ENCODE data around the gene PSPH.
"Not testable (repeated sequence)": the region's sequence is repeated elsewhere in the genome, so short reads cannot be mapped to it uniquely, and the experiment has no call there.

Gene PSPH

GRCh38 chr7:56062382-56062781, 11.1 kb upstream of the PSPH start:
- DNase-seq = no peak

- DNase-seq = no peak
Measured at GRCh38 chr7:56053993-56054392, 2.7 kb upstream of the PSPH start.

GRCh38 chr7:56053379-56053778, 2.1 kb upstream of the PSPH start:
- no peak for DNase-seq

- no peak for DNase-seq
Measured at GRCh38 chr7:56051053-56051338, 248 bp downstream of the PSPH start.

GRCh38 chr7:56048763-56049162, 2.5 kb downstream of the PSPH start:
- not testable (repeated sequence) for DNase-seq

- no peak for DNase-seq
Measured at GRCh38 chr7:56048245-56048644, 3.0 kb downstream of the PSPH start.

GRCh38 chr7:56047446-56048116, 3.7 kb downstream of the PSPH start:
- DNase-seq = not testable (repeated sequence)

GRCh38 chr7:56046721-56047445, 4.4 kb downstream of the PSPH start:
- DNase-seq = no peak

GRCh38 chr7:56045758-56046157, 5.5 kb downstream of the PSPH start:
- DNase-seq = not testable (repeated sequence)

GRCh38 chr7:56040730-56041129, 10.5 kb downstream of the PSPH start:
- no peak for DNase-seq

- DNase-seq = peak; percentile 67
Measured at GRCh38 chr7:56033671-56034432, 17.4 kb downstream of the PSPH start.

- not testable (repeated sequence) for DNase-seq
Measured at GRCh38 chr7:56032578-56032977, 18.7 kb downstream of the PSPH start.

- not testable (repeated sequence) for DNase-seq
Measured at GRCh38 chr7:56031556-56031955, 19.7 kb downstream of the PSPH start.

- no peak for DNase-seq
Measured at GRCh38 chr7:56030340-56030739, 20.9 kb downstream of the PSPH start.

- DNase-seq = no peak
Measured at GRCh38 chr7:56028942-56029630, 22.2 kb downstream of the PSPH start.

- no peak for DNase-seq
Measured at GRCh38 chr7:56026538-56026937, 24.7 kb downstream of the PSPH start.

- DNase-seq = no peak
Measured at GRCh38 chr7:56023500-56023899, 27.7 kb downstream of the PSPH start.

GRCh38 chr7:56019501-56019900, 31.7 kb downstream of the PSPH start:
- DNase-seq = no peak

GRCh38 chr7:56017015-56017414, 34.2 kb downstream of the PSPH start:
- DNase-seq = not testable (repeated sequence)

GRCh38 chr7:56009695-56010094, 41.5 kb downstream of the PSPH start:
- no peak for DNase-seq

GRCh38 chr7:56007891-56008290, 43.4 kb downstream of the PSPH start:
- DNase-seq = no peak

GRCh38 chr7:56007167-56007652, 44.0 kb downstream of the PSPH start:
- DNase-seq = no peak

GRCh38 chr7:56003749-56004148, 47.5 kb downstream of the PSPH start:
- no peak for DNase-seq

All from activated effector memory CD4-positive, alpha-beta T cell treated with Interleukin-2 at 50 U/mL for 16 hours (primary cell).